A673 (cell line): ENCODE measurements around the gene RABL6. TPM values are rescaled to one million over a fixed set of nuclear protein-coding genes. Genes with fewer than 3 reads are reported as not detected.
"Not testable (repeated sequence)": the region's sequence is repeated elsewhere in the genome, so short reads cannot be mapped to it uniquely, and the experiment has no call there.

Source experiments
- BruUV-seq: library from RNA; stranded (reverse); fragments of 400-500 nt; replicated peaks from 2 replicates; lab custom pipeline; 2021; lab: Mats Ljungman, UMichigan
- CTCF ChIA-PET: fragments of 300-600 bp; sonication (Branson Sonifier 250); formaldehyde crosslinking; loops from one replicate; lab custom pipeline; 2022; ENCODE audit warnings: antibody characterized with exemption; lab: Charles Lee
- POLR2A ChIA-PET: fragments of 300-600 bp; sonication (Branson Sonifier 250); formaldehyde crosslinking; loops from one replicate; lab custom pipeline; 2022; ENCODE audit warnings: antibody characterized with exemption; ENCODE audit not compliant: low non-redundant PET; lab: Charles Lee
- DNase-seq: peaks from one replicate; pipeline ENCODE4 v3.0.0-alpha.2; 2015; ENCODE audit warnings: low spot score
- H3K27ac ChIP-seq: fragments of 200-600 bp; sonication (generic); 2 replicates; pipeline ENCODE4 v1.5.1; 2016; ENCODE audit warnings: mixed run types, low read depth, mild to moderate bottlenecking, mixed read lengths, antibody characterized with exemption, low read length; ENCODE audit not compliant: poor library complexity, severe bottlenecking
- H3K27me3 ChIP-seq: fragments of 200-600 bp; sonication (generic); replicated peaks from 2 replicates; pipeline ENCODE4 v1.6.1; 2017; ENCODE audit warnings: mixed run types, low read depth, mild to moderate bottlenecking, mixed read lengths, antibody characterized with exemption, low read length; ENCODE audit not compliant: insufficient read depth, poor library complexity
- H3K36me3 ChIP-seq: fragments of 200-600 bp; sonication (generic); 2 replicates; pipeline ENCODE4 v1.6.1; 2016; ENCODE audit warnings: mixed run types, mild to moderate bottlenecking, mixed read lengths, antibody characterized with exemption, low read length; ENCODE audit not compliant: insufficient read depth, poor library complexity, severe bottlenecking
- H3K4me1 ChIP-seq: fragments of 200-600 bp; sonication (generic); 2 replicates; pipeline ENCODE4 v1.6.1; 2017; ENCODE audit warnings: mixed run types, mild to moderate bottlenecking, mixed read lengths, antibody characterized with exemption, low read length; ENCODE audit not compliant: insufficient read depth, poor library complexity, severe bottlenecking
- H3K4me3 ChIP-seq: fragments of 200-600 bp; sonication (generic); 2 replicates; pipeline ENCODE4 v1.5.1; 2016; ENCODE audit warnings: low read depth, mixed run types, mild to moderate bottlenecking, mixed read lengths, low read length; ENCODE audit not compliant: poor library complexity, severe bottlenecking
- H3K9me3 ChIP-seq: fragments of 200-600 bp; sonication (generic); 2 replicates; pipeline ENCODE4 v1.6.1; 2016; ENCODE audit warnings: mixed run types, low read depth, mild to moderate bottlenecking, mixed read lengths, antibody characterized with exemption, low read length; ENCODE audit not compliant: poor library complexity, severe bottlenecking
- EZH2 ChIP-seq: fragments of 200-600 bp; sonication (generic); IDR thresholded peaks from 2 replicates; pipeline ENCODE4 v1.6.1; 2017; ENCODE audit warnings: borderline replicate concordance, low read depth, mild to moderate bottlenecking, mixed read lengths, antibody characterized with exemption, low read length; ENCODE audit not compliant: poor library complexity, severe bottlenecking
- intact Hi-C: fragments of 100-400 bp; cut with micrococcal nuclease; formaldehyde crosslinking; loops from one replicate; pipeline ENCODE4 v1.10.0; 2022; ENCODE audit not compliant: unreplicated experiment
- total RNA-seq: library from RNA; stranded (reverse); gene quantifications from 2 replicates; pipeline ENCODE4 v1.2.3, GENCODE V29; 2021
- TF ChIP-seq, protein P1 (sequence below): fragments of 300-800, 200-600 bp; sonication (generic); conservative IDR thresholded peaks from 2 replicates; pipeline ENCODE4 v1.5.1; 2017; ENCODE audit warnings: low read depth, mild to moderate bottlenecking, antibody characterized with exemption, low read length, moderate library complexity, mixed read lengths

RABL6 gene
- total RNA-seq, 1 experiment from 2014 or later, result 210 TPM

DNA sequence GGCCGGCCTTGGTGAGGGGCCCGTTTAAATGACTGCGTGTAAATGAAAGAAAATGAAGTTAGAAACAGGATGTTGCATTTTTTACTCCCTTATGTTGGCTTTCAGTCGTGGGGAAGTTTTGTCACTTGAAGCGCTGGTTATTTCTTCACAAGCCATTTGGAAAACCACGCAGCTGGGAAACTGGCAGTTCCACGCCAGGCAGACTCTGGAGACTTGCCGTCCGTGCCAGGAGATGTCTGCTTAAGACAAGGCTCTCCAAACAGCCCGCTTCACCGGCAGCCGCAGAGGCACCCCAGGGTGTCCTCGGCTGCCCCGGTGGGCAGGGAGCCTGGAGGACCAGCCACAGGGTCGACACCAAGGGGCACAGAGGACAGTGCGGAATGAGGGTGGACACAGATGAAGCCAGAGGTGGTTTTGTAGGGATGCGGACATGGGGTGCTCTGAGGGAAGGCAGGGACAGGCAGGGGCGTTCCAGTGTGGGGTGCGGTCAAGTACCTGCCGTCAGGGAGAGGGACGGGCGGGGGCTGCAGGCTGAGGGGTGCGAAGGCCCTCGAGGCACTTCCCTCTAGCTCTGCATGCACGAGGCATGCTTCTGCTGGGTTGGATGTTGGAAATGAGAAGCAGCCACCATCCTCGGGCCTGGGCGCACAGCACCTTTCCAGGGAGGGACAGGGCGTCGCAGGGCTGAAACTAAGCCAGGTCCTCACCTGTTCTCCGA lies 23.4 kb downstream of the RABL6 start:
- Histone ChIP-seq H3K4me1 (no peaks in the 10 kb centered on the region), H3K9me3 (no peaks in the 10 kb centered on the region), H3K27ac (no peak overlapping the region), H3K27me3 (no peaks in the 10 kb centered on the region), H3K4me3 (no peak overlapping the region), H3K36me3 (peaks cover 56% of the 10 kb centered on the region)
- ChIA-PET POLR2A (no interaction called here), CTCF (no interaction called here)
- intact Hi-C loops, result no loop called here
- BruUV-seq, result no TSS peak
- no peak for DNase-seq
- no peak for TF ChIP-seq EZH2
- TF ChIP-seq, protein P1, sequence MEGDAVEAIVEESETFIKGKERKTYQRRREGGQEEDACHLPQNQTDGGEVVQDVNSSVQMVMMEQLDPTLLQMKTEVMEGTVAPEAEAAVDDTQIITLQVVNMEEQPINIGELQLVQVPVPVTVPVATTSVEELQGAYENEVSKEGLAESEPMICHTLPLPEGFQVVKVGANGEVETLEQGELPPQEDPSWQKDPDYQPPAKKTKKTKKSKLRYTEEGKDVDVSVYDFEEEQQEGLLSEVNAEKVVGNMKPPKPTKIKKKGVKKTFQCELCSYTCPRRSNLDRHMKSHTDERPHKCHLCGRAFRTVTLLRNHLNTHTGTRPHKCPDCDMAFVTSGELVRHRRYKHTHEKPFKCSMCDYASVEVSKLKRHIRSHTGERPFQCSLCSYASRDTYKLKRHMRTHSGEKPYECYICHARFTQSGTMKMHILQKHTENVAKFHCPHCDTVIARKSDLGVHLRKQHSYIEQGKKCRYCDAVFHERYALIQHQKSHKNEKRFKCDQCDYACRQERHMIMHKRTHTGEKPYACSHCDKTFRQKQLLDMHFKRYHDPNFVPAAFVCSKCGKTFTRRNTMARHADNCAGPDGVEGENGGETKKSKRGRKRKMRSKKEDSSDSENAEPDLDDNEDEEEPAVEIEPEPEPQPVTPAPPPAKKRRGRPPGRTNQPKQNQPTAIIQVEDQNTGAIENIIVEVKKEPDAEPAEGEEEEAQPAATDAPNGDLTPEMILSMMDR, result no peak

DNA sequence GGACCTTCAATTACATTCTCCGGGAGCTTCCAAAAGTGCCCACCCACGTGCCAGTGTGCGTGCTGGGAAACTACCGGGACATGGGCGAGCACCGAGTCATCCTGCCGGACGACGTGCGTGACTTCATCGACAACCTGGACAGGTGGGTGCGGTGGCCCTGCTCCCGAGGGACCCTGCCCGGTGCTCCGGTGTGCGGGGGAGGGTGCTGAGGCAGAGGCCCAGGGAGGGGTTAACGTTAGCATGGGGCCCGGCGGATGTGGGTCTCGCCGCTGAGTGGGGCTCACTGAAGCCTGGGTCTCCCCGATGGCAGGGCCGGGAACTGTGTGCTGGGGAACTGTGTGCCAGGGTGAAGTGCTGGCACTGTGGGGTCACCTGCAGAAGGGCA lies 24.0 kb downstream of the RABL6 start:
- intact Hi-C loops, result no loop called here
- no peak for TF ChIP-seq EZH2
- TF ChIP-seq, protein P1, result no peak
- Histone ChIP-seq H3K36me3 (peaks cover 53% of the 10 kb centered on the region), H3K9me3 (no peaks in the 10 kb centered on the region), H3K4me3 (no peak overlapping the region), H3K27me3 (no peaks in the 10 kb centered on the region), H3K27ac (no peak overlapping the region), H3K4me1 (no peaks in the 10 kb centered on the region)
- CTCF ChIA-PET, result no interaction called here
- BruUV-seq, result no TSS peak
- POLR2A ChIA-PET, result no interaction called here
- no peak for DNase-seq

DNA sequence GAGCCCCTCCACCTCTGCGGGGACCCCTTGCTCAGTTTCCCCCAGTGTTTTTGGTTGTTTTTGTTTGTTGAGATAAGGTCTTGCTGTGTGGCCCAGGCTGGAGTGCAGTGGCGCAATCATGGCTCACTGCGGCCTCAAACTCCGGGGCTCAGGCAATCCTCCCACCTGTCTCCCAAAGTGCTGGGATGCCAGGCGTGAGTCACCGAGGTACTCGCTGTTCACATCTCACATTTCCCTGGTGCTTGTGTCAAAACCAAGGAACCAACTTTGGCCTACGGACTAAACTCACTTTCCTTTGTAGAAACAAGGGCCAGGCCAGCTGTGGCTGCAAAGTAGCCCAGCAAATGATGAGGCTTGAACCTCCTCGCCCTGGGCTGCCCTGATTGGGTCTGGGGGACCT lies 24.8 kb downstream of the RABL6 start:
- peaks cover 50% of the 10 kb centered on the region for H3K36me3 ChIP-seq
- CTCF ChIA-PET, result no interaction called here
- no peaks in the 10 kb centered on the region for H3K27me3 ChIP-seq
- no peak overlapping the region for H3K27ac ChIP-seq
- H3K4me1 ChIP-seq, result no peaks in the 10 kb centered on the region
- no peak overlapping the region for H3K4me3 ChIP-seq
- intact Hi-C loops, result no loop called here
- POLR2A ChIA-PET, result no interaction called here
- no peak for TF ChIP-seq EZH2
- TF ChIP-seq, protein P1, result no peak
- DNase-seq, result no peak
- H3K9me3 ChIP-seq, result no peaks in the 10 kb centered on the region
- no TSS peak for BruUV-seq

DNA sequence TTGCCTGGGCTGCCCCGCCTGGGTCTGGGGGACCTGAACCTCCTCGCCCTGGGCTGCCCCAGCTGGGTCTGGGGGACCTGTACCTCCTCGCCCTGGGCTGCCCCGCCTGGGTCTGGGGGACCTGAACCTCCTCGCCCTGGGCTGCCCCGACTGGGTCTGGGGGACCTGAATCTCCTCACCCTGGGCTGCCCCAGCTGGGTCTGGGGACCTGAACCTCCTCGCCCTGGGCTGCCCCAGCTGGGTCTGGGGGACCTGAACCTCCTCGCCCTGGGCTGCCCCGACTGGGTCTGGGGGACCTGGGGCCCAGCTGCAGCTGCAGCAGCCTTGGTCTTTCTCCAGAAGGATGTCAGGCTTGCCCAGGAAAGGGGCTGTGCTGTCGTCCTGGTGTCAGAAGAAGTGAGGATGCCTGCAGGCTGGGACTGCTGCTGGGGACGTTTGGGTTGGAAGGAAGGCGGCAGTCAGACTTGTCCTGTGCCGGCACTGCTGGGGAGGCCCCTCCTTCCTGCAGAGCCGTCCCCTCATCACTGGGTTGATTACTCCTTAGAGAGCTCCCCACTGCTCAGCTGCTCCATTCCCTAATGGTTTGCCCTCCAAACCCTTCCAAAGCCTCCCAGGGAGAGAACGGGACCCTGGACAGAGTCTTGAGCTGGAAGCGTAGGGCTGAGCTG lies 25.8 kb downstream of the RABL6 start:
- DNase-seq, H3K4me3 ChIP-seq, BruUV-seq, CTCF ChIA-PET, H3K27me3 ChIP-seq, H3K9me3 ChIP-seq, H3K4me1 ChIP-seq, intact Hi-C loops, POLR2A ChIA-PET: not testable (repeated sequence)
- H3K36me3 ChIP-seq, result peaks cover 48% of the 10 kb centered on the region
- H3K27ac ChIP-seq, result peak overlapping the region; percentile 37
